Lower leg skin (tissue), 4 donors: ENCODE results near the gene IFIT3. TPM values are rescaled to one million over a fixed set of nuclear protein-coding genes. Genes with fewer than 3 reads are reported as not detected.

Source experiments
- DNase-seq, 2 donors: peaks; one replicate each; pipeline ENCODE4 v3.0.0-alpha.2; 2019; ENCODE audit warnings: low spot score in 2 of 2
- H3K4me3 ChIP-seq: fragments of 200-600 bp; sonication (generic); 2 replicates; pipeline ENCODE4 v1.5.1; 2017; ENCODE audit warnings: mild to moderate bottlenecking, low read depth; ENCODE audit not compliant: poor library complexity, severe bottlenecking
- POLR2A ChIP-seq, 2 donors: fragments of 450-650 bp; IDR thresholded peaks; one replicate each; pipeline ENCODE4 v1.6.1; 2016 to 2017; ENCODE audit warnings: antibody characterized with exemption in 2 of 2, mild to moderate bottlenecking in 1 of 2, moderate library complexity in 1 of 2
- WGBS, 2 donors: methylation state at CpG; one replicate each; pipeline ENCODE4 v1.1.5; 2018; 5-methylcytosine and 5-hydroxymethylcytosine counted together
- intact Hi-C: fragments of 100-400 bp; cut with DNase I; formaldehyde crosslinking; loops from one replicate; pipeline ENCODE4 v1.15.0; 2023; ENCODE audit warnings: low total_unique reads
- total RNA-seq, 4 donors: library from RNA; depleted of rRNA; stranded (reverse); fragments of >200 nt; gene quantifications; one replicate each; pipeline ENCODE4 v1.1.0, GENCODE V29; 2016
- TF ChIP-seq, protein P1 (sequence below), 3 donors: fragments of 450-650 bp; IDR thresholded peaks; one replicate each; pipeline ENCODE4 v1.5.1; 2016; ENCODE audit warnings: antibody characterized with exemption in 3 of 3, mild to moderate bottlenecking in 3 of 3, moderate library complexity in 2 of 3

IFIT3 gene
- total RNA-seq, 4 donors from 2014 or later = 1.1 to 8.2 (median 3.7) TPM

- no peak for TF ChIP-seq POLR2A (IDR thresholded peaks at IDR 0.05)
- TF ChIP-seq, protein P1, sequence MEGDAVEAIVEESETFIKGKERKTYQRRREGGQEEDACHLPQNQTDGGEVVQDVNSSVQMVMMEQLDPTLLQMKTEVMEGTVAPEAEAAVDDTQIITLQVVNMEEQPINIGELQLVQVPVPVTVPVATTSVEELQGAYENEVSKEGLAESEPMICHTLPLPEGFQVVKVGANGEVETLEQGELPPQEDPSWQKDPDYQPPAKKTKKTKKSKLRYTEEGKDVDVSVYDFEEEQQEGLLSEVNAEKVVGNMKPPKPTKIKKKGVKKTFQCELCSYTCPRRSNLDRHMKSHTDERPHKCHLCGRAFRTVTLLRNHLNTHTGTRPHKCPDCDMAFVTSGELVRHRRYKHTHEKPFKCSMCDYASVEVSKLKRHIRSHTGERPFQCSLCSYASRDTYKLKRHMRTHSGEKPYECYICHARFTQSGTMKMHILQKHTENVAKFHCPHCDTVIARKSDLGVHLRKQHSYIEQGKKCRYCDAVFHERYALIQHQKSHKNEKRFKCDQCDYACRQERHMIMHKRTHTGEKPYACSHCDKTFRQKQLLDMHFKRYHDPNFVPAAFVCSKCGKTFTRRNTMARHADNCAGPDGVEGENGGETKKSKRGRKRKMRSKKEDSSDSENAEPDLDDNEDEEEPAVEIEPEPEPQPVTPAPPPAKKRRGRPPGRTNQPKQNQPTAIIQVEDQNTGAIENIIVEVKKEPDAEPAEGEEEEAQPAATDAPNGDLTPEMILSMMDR (IDR thresholded peaks at IDR 0.05) = no peak
- 90 to 95% methylated on average over 5 of the region's 5 CpGs for WGBS, 2 donors
- intact Hi-C loops = no loop called here
- H3K4me3 ChIP-seq = no peak overlapping the region
- DNase-seq = no peak
These were observed 15.4 kb downstream of the IFIT3 start for GRCh38 chr10:89343089-89343767.

GRCh38 chr10:89344156-89344555 is 16.4 kb downstream of the IFIT3 start:
- no peak for DNase-seq
- 64 to 82% methylated on average over 2 of the region's 2 CpGs for WGBS, 2 donors
- TF ChIP-seq, protein P1 (IDR thresholded peaks at IDR 0.05) = no peak
- no peak for TF ChIP-seq POLR2A (IDR thresholded peaks at IDR 0.05)
- intact Hi-C loops = no loop called here
- H3K4me3 ChIP-seq = no peak overlapping the region

DNA sequence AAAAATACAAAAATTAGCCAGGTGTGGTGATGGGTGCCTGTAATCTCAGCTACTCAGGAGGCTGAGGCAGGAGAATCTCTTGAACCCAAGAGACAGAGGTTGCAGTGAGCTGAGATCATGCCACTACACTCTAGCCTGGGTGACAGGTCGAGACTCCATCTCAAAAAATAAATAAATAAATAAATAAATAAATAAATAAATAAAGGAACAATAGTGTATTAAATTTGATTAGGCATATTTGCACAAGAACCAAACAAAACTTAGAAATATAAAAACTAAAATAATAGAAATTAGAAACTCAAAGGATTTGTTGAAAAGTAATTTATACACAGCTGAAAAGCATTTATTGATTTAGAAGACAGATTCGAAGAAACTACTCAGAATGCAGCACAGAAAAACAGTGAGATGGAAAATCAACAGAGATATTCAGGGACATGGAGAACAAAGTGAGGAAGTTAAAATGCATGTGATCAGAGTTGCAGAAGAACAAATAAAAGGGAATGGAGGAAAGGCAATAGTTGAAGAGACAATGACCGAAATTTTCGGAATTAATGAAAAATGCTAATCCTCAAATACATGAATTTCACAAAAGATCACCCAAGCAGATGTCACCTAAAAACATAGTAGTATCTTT is 17.7 kb downstream of the IFIT3 start:
- WGBS, 2 donors = 91 to 94% methylated on average over 4 of the region's 4 CpGs
- DNase-seq = no peak
- intact Hi-C loops = no loop called here
- no peak overlapping the region for H3K4me3 ChIP-seq
- TF ChIP-seq, protein P1 (IDR thresholded peaks at IDR 0.05) = no peak
- TF ChIP-seq POLR2A (IDR thresholded peaks at IDR 0.05) = no peak

DNA sequence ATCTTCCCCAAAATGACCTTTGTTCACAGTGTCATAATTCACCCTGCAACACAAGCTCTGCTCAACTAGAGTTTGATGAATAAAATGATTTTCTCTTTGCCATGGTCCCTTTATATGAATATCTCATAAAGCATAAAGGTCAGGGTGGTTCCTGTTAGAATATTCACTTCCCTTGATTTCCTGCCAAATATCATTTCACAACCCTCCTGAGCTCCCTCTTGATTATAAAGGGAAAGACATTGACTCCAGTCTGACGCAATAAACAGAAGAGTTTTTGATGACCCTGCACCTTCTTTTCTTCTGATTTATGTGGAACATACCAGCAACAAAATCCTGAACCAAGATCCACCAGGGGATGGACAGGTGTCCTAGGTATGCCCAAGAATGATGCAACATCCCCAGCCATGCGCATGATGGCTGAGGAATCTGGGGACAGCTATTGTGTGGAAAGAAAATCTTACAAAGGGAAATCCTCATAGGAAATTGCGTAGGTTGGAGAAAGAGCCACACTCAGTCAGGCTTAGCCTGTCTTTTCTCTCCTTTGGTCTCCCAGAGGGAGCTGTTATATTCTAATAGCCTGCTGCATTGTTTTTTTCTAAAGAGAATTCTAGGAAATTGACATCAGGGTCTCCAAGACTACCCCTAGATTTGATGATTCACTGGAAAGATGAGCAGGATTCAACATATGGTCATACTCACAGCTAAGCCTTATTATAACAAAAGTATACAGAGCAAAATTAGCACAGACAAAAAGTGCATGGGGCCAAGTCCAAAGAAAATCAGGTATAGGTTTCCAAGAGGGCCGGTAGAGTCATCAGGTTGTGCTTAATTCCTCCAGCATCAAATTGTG is 18.8 kb downstream of the IFIT3 start:
- 73 to 79% methylated on average over 4 of the region's 4 CpGs for WGBS, 2 donors
- TF ChIP-seq, protein P1 (IDR thresholded peaks at IDR 0.05) = no peak
- no peak for TF ChIP-seq POLR2A (IDR thresholded peaks at IDR 0.05)
- no peak for DNase-seq
- H3K4me3 ChIP-seq = no peak overlapping the region
- intact Hi-C loops = no loop called here

GRCh38 chr10:89347701-89348457 is 20.1 kb downstream of the IFIT3 start:
- WGBS, 2 donors = 65 to 68% methylated on average over 7 of the region's 7 CpGs
- intact Hi-C loops = no loop called here
- no peak for TF ChIP-seq POLR2A (IDR thresholded peaks at IDR 0.05)
- TF ChIP-seq, protein P1 (IDR thresholded peaks at IDR 0.05) = no peak
- no peak overlapping the region for H3K4me3 ChIP-seq
- no peak for DNase-seq
